GM12878 (cell line): ENCODE data around the gene SLC2A4. TPM values are rescaled to one million over a fixed set of nuclear protein-coding genes. Genes with fewer than 3 reads are reported as not detected.

ENCODE experiments used
- BACH1 ChIP-seq: fragments of 450-650 bp; IDR thresholded peaks from 2 replicates; pipeline ENCODE4 v1.6.1; 2017; ENCODE audit warnings: mild to moderate bottlenecking, borderline replicate concordance
- BMI1 ChIP-seq: fragments of 450-650 bp; IDR thresholded peaks from 2 replicates; pipeline ENCODE4 v1.6.1; 2016; ENCODE audit warnings: mild to moderate bottlenecking, moderate library complexity, borderline replicate concordance
- CBX3 ChIP-seq: fragments of 200-600 bp; sonication (generic); IDR thresholded peaks from 2 replicates; pipeline ENCODE4 v1.6.1; 2016; ENCODE audit warnings: low read depth, borderline replicate concordance
- IRF3 ChIP-seq: fragments of 450-650 bp; IDR thresholded peaks from 2 replicates; pipeline ENCODE4 v1.6.1; 2014; ENCODE audit warnings: mild to moderate bottlenecking
- SP1 ChIP-seq: IDR thresholded peaks from one replicate; pipeline ENCODE4 v1.6.1; 2011; ENCODE audit warnings: low read depth, low read length
- SREBF2 ChIP-seq: IDR thresholded peaks from 2 replicates; pipeline ENCODE4 v1.6.1; 2012; ENCODE audit warnings: mild to moderate bottlenecking, low read length
- YY1 ChIP-seq: IDR thresholded peaks from 2 replicates; pipeline ENCODE4 v1.6.1; 2011; ENCODE audit warnings: low read depth, mild to moderate bottlenecking, low read length
- polyA plus RNA-seq, 11 experiments: library from polyadenylated mRNA; depleted of rRNA in 4 of 11; unstranded in 6 of 11; stranded (reverse) in 5 of 11; fragments of >200 nt; fragmentation: Nextera tagmentation in 4 of 11; fragmentation: Illumina TruSeq in 1 of 11; extraction: Ambion mirVana in 4 of 11; extraction: Trizol in 1 of 11; gene quantifications; 1 replicate in 1 of 11; 2 replicates in 10 of 11; pipeline versions ENCODE4 v1.2.1 to v1.2.3, GENCODE V29; 2011 to 2016; ENCODE audit warnings: inconsistent platforms in 2 of 11, missing spikeins in 2 of 11, low read depth in 1 of 11
- total RNA-seq, 4 experiments: library from RNA; depleted of rRNA in 3 of 4; stranded (reverse); fragments of >200 nt in 3 of 4; fragmentation: Illumina TruSeq in 1 of 4; extraction: Trizol in 1 of 4; gene quantifications; 2 replicates each; pipeline versions ENCODE4 v1.2.1 to v1.2.3, GENCODE V29; 2013 to 2021
- TF ChIP-seq, protein P1 (sequence below): IDR thresholded peaks from 2 replicates; pipeline ENCODE4 v1.6.1; 2011; ENCODE audit warnings: borderline replicate concordance, low read depth, mild to moderate bottlenecking, moderate library complexity, low read length; ENCODE audit not compliant: insufficient read depth, poor library complexity, severe bottlenecking
- TF ChIP-seq, protein P2 (sequence below): fragments of 450-650 bp; IDR thresholded peaks from 2 replicates; pipeline ENCODE4 v1.6.1; 2017; ENCODE audit warnings: mild to moderate bottlenecking

Gene SLC2A4
- total and polyA plus RNA-seq, 10 of the 15 experiments (the other 5 are each of a cell fraction or from before 2014, with no cell fraction given), result 0.03 to 0.23 (median 0.04) TPM; not detected in 4

GRCh38 chr17:7242717-7243452 lies 38.6 kb upstream of the SLC2A4 start (continued):
- TF ChIP-seq, protein P1, sequence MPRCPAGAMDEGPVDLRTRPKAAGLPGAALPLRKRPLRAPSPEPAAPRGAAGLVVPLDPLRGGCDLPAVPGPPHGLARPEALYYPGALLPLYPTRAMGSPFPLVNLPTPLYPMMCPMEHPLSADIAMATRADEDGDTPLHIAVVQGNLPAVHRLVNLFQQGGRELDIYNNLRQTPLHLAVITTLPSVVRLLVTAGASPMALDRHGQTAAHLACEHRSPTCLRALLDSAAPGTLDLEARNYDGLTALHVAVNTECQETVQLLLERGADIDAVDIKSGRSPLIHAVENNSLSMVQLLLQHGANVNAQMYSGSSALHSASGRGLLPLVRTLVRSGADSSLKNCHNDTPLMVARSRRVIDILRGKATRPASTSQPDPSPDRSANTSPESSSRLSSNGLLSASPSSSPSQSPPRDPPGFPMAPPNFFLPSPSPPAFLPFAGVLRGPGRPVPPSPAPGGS, result peak; percentile 95
- TF ChIP-seq IRF3 (no peak), SP1 (peak; percentile 79), CBX3 (no peak), BMI1 (no peak), SREBF2 (no peak), YY1 (peak; percentile 89), BACH1 (peak; percentile 78)
- TF ChIP-seq, protein P2, sequence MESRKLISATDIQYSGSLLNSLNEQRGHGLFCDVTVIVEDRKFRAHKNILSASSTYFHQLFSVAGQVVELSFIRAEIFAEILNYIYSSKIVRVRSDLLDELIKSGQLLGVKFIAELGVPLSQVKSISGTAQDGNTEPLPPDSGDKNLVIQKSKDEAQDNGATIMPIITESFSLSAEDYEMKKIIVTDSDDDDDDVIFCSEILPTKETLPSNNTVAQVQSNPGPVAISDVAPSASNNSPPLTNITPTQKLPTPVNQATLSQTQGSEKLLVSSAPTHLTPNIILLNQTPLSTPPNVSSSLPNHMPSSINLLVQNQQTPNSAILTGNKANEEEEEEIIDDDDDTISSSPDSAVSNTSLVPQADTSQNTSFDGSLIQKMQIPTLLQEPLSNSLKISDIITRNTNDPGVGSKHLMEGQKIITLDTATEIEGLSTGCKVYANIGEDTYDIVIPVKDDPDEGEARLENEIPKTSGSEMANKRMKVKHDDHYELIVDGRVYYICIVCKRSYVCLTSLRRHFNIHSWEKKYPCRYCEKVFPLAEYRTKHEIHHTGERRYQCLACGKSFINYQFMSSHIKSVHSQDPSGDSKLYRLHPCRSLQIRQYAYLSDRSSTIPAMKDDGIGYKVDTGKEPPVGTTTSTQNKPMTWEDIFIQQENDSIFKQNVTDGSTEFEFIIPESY, result 0 out of 2 replicates have a peak, but pooled peaks have one; percentile 40
